Activated CD4-positive, alpha-beta T cell treated with anti-CD3 and anti-CD28 coated beads, Interleukin-2, amount 50 U/mL, for 24 hours (primary cell): Measurements from ENCODE around the gene B3GNT8.
"Not testable (repeated sequence)": the region's sequence is repeated elsewhere in the genome, so short reads cannot be mapped to it uniquely, and the experiment has no call there.

Experiments used
- DNase-seq, 2 donors: peaks; one replicate each; pipeline ENCODE4 v3.0.0-alpha.2; 2020; ENCODE audit warnings: low read depth in 1 of 2, low spot score in 1 of 2

The B3GNT8 gene

DNA sequence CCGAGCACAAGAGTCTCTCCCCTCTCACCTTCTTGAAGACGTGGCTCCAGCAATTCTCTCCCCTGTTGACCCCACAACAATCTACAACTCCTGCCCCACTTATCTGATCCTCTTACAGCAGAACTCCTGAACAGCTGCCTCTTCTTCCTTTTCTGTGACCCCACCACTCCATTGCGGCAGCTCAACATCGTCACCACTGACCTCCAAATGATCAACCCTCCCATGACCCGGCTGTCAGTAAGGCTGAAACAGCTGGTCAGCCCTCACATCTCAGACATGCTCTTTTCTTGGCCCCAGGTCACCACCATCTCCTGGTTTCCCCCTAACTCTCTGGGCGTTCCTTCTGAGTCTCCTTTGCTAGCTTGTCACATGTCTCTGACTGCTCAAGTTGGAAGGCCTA is 31.8 kb downstream of the B3GNT8 start:
- DNase-seq, result no peak

DNA sequence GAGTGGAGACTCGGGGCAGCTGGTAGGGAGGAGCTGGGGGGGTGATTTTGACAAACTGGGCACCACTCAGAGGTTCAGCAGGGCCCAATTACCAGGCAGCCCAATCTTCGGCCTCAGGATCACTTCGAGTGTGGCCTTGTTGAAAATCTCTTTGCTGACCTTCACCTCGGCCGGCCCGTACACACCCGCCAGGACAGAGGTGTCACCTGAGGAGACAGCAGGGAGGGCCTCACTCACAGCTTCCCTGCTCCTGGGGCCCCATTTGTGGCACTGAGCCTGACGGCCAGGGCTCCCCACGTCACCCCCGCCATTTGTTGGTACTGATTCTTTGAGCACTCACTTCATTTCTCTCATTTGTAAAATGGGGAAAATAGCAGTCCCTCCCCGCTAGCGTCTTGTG is 34.4 kb downstream of the B3GNT8 start:
- DNase-seq, result no peak

DNA sequence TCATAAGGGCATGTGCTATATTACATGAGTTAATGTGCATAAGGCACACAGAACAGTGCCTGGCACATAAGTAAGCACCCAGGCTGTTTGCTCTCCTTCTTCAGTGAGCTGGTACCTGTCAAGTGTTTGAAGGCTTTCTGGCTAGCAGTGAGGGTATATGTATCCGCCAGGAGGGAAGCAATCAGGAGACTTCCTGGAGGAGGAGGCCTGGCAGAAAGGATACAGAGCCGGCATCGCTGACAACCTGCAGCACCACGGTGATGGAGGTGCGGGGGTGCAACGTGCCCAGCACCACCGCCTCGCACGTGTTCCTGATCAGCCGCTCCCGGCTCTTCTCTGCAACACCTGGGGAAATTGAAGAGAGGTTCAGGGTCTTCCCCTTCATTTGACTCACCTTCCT is 35.6 kb downstream of the B3GNT8 start:
- DNase-seq, result no peak

DNA sequence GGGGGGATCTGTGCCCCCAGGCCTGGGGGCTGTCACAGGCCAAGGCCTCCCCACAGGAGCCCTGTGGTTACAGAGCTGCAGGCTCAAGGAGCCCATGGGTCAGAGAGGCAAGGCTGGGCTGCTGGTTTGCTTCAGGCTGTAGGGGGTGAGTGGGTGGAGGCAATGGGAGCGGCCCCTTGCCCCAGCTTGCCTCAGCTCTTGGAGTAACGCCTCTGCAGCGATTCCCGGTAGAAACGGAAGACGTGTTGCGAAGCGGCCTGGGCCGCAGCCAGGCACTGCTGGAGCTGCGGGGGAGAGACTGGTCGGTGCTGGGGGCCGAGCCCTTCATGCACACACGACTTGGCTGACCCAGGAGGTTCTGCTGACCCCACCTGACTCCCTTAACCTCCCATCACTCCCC is 40.7 kb downstream of the B3GNT8 start:
- DNase-seq, result no peak

DNA sequence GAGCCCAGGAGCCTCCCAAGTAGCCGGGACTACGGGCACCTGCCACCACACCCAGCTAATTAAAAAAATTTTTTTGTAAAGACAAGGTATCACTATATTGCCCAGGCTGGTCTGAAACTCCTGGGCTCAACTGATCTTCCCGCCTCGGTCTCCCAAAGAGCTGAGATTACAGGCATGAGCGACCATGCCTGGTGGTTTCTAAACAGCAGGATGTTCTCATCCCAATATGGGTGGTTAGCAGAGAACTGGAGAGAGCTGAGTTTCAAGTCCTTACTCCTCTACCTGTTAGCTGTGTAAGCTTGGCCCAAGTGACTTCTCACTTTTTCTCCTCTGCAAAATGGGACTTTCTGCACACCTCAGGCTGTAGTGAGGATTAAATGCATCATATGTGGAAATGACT is 42.8 kb downstream of the B3GNT8 start:
- DNase-seq, result no peak

DNA sequence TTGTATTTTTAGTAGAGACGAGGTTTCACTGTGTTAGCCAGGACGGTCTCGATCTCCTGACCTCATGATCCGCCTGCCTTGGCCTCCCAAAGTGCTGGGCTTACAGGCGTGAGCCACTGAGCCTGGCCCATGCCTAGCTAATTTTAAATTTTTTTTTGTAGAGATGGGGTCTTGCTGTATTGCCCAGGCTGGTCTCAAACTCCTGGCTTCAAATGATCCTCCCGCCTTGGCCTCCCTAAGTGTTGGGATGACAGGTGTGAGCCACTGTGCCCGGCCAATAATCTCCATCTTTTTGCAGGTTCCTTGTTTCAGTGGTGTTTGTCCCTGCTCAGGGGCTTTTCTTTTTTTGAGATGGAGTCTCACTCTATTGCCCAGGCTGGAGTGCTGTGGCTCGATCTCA is 45.6 kb downstream of the B3GNT8 start:
- DNase-seq, result not testable (repeated sequence)

DNA sequence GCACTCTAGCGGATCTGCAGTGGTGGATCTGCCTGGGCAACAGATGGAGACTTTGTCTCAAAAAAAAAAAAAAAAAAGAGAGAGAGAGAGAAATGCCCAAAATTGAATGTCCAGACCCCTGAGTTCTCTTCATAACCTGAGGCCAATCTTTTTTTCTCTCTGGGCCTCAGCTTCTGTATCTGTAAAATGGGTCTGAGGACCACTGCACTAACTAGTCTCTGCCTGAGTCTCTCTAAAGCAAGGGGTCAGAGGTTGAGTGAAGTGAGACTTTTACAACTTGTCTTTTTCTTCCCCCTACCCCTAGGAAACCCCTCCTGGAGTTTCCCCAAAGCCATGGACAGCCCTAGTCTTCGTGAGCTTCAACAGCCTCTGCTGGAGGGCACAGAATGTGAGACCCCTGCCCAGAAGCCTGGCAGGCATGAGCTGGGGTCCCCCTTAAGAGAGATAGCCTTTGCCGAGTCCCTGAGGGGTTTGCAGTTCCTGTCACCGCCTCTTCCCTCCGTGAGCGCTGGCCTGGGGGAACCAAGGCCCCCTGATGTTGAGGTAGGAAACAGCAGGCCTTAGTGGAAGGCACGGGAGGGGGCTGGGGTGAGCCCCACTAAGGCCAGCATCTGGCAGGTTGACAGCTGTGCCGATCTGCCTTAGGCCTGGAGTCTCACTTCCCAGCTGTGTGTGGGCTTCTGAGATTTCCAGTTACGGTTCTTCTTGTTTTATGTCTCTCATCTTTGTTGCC is 49.0 kb downstream of the B3GNT8 start:
- no peak for DNase-seq

DNA sequence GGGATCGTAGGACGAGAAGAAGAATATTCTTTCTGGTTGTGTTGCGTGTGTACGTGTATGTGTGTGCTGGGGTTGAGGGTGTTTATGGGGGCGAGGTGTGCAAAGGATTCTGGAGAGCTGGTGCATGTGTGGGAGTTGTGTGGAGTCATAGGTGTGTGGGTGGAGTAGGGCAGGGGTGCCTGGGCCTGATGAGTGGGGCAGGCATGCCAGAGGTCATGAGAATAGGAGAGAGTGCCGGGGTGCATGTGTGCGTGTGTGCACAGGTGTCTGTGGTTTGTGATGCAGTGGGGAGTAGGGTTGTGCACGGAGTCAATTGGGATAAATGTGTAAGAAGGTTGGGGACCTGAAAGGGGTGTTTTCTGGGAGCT is 50.2 kb downstream of the B3GNT8 start:
- no peak for DNase-seq

DNA sequence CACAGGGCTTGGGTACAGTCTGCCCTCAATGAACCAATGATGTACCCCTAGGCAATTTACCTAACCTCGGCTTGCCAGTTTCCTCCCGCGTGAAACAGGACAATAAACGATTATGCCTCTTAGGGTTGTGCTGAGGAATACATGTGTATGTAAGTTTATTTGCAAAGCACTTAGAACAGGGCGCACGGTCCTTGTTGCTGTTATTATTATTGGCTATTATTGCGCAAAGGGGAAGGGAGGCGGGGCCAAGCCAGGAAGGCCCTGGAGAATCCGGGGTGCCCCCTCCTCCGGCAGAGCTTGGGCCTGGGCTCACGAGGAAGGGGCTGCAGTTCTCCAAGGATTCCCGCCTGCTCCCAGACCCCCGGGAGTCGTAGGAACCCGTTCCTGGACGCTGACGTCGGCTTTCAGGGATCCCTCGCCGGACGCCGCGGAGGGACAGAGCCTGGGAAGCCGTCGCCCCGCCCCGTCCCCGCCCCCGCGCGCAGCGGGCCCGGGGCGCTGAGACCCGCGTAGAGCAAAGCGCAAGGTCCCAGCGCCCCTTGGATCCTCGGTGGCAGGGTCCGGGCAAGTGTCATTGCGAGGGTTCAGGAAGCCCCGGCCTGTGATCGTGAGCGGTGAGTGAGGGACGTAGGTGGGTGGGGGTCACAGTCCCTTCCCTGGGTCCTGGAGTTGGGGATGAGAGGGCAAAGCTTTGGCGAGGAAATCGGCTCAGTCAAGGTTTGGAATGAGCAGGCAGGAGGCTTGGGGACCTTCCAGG is 50.8 kb downstream of the B3GNT8 start, which contains the start of gene TMEM91:
Gene TMEM91 (plus strand): TSS at position 293 of the 757 bp plus-strand sequence. CDS start 1,777 bp downstream, outside the sequence.
- DNase-seq, result no peak
